SU-DHL-6 (cell line): ENCODE results near the gene P3H2.

ENCODE experiments used
- CTCF ChIP-seq: fragments of 200-600 bp; sonication (generic); IDR thresholded peaks from one replicate; pipeline ENCODE4 v1.5.1; 2017; ENCODE audit warnings: antibody characterized with exemption, mild to moderate bottlenecking, low read length, moderate library complexity; ENCODE audit not compliant: insufficient read depth, poor library complexity, severe bottlenecking
- EZH2phosphoT487 ChIP-seq: fragments of 200-600 bp; sonication (generic), shearing (Covaris generic); conservative IDR thresholded peaks from 2 replicates; pipeline ENCODE4 v1.6.1; 2018; ENCODE audit warnings: mild to moderate bottlenecking, antibody characterized with exemption, low read length, moderate library complexity, mixed read lengths

- no peak for TF ChIP-seq CTCF
- no peak for TF ChIP-seq EZH2phosphoT487
These were observed 87.8 kb downstream of the P3H2 start for GRCh38 chr3:190032923-190033322.
